Activated naive CD8-positive, alpha-beta T cell treated with anti-CD3 and anti-CD28 coated beads for 36 hours (primary cell): ENCODE measurements around the gene DDX50. TPM values are rescaled to one million over a fixed set of nuclear protein-coding genes. Genes with fewer than 3 reads are reported as not detected.
A peak's percentile ranks its signal among the peaks of the same experiment; 100 is the strongest.
"Not testable (repeated sequence)": the region's sequence is repeated elsewhere in the genome, so short reads cannot be mapped to it uniquely, and the experiment has no call there.

Source experiments
- DNase-seq: peaks from one replicate; pipeline ENCODE4 v3.0.0; 2021
- H3K27ac Mint-ChIP-seq: one replicate; pipeline ENCODE4 v1.8.0; 2022; ENCODE audit warnings: mild to moderate bottlenecking, moderate library complexity, mixed read lengths
- H3K27me3 Mint-ChIP-seq: one replicate; pipeline ENCODE4 v1.8.0; 2022; ENCODE audit warnings: mild to moderate bottlenecking, mixed read lengths
- H3K36me3 Mint-ChIP-seq: one replicate; pipeline ENCODE4 v1.8.0; 2021; ENCODE audit warnings: mild to moderate bottlenecking, mixed read lengths
- H3K4me1 Mint-ChIP-seq: one replicate; pipeline ENCODE4 v1.8.0; 2021; ENCODE audit warnings: mixed read lengths
- H3K4me3 Mint-ChIP-seq: one replicate; pipeline ENCODE4 v1.8.0; 2022; ENCODE audit warnings: mild to moderate bottlenecking, moderate library complexity, mixed read lengths
- H3K9me3 Mint-ChIP-seq: one replicate; pipeline ENCODE4 v1.8.0; 2022; ENCODE audit warnings: mixed read lengths
- total RNA-seq, 2 experiments: library from RNA; stranded (reverse); gene quantifications; one replicate each; pipeline ENCODE4 v1.2.3, GENCODE V29; 2021

DDX50 gene
- total RNA-seq, 2 experiments from 2014 or later, result 74.1 to 79.1 TPM

GRCh38 chr10:68879628-68880027 is 21.5 kb upstream of the DDX50 start:
- Mint-ChIP-seq H3K27ac (no peak overlapping the region), H3K27me3 (no peaks in the 10 kb centered on the region), H3K4me1 (no peaks in the 10 kb centered on the region), H3K4me3 (no peak overlapping the region), H3K9me3 (no peaks in the 10 kb centered on the region), H3K36me3 (no peaks in the 10 kb centered on the region)
- DNase-seq, result no peak

- Mint-ChIP-seq H3K36me3 (no peaks in the 10 kb centered on the region), H3K27ac (no peak overlapping the region), H3K9me3 (no peaks in the 10 kb centered on the region), H3K4me3 (no peak overlapping the region), H3K27me3 (no peaks in the 10 kb centered on the region), H3K4me1 (no peaks in the 10 kb centered on the region)
- no peak for DNase-seq
Observed at GRCh38 chr10:68880181-68880580, 20.9 kb upstream of the DDX50 start.

- H3K27ac Mint-ChIP-seq, result no peak overlapping the region
- DNase-seq, result no peak
- peaks cover 4% of the 10 kb centered on the region for H3K27me3 Mint-ChIP-seq
- no peaks in the 10 kb centered on the region for H3K9me3 Mint-ChIP-seq
- H3K4me1 Mint-ChIP-seq, result peaks cover 3% of the 10 kb centered on the region
- H3K4me3 Mint-ChIP-seq, result no peak overlapping the region
- H3K36me3 Mint-ChIP-seq, result no peaks in the 10 kb centered on the region
Observed at GRCh38 chr10:68895041-68895440, 6.1 kb upstream of the DDX50 start.

- H3K4me3 Mint-ChIP-seq, result no peak overlapping the region
- H3K27me3 Mint-ChIP-seq, result peaks cover 4% of the 10 kb centered on the region
- DNase-seq, result peak; percentile 23
- peaks cover 10% of the 10 kb centered on the region for H3K4me1 Mint-ChIP-seq
- peaks cover 7% of the 10 kb centered on the region for H3K36me3 Mint-ChIP-seq
- no peak overlapping the region for H3K27ac Mint-ChIP-seq
- no peaks in the 10 kb centered on the region for H3K9me3 Mint-ChIP-seq
Observed at GRCh38 chr10:68897336-68897741, 3.8 kb upstream of the DDX50 start.

GRCh38 chr10:68899186-68899745 is 1.8 kb upstream of the DDX50 start:
- peaks cover 22% of the 10 kb centered on the region for H3K4me1 Mint-ChIP-seq
- no peak for DNase-seq
- H3K9me3 Mint-ChIP-seq, result no peaks in the 10 kb centered on the region
- no peak overlapping the region for H3K4me3 Mint-ChIP-seq
- peaks cover 4% of the 10 kb centered on the region for H3K27me3 Mint-ChIP-seq
- no peak overlapping the region for H3K27ac Mint-ChIP-seq
- H3K36me3 Mint-ChIP-seq, result peaks cover 20% of the 10 kb centered on the region

GRCh38 chr10:68900427-68901104 is 549 bp upstream of the DDX50 start:
- peaks cover 25% of the 10 kb centered on the region for H3K36me3 Mint-ChIP-seq
- peak overlapping the region; percentile 99 for H3K27ac Mint-ChIP-seq
- no peaks in the 10 kb centered on the region for H3K9me3 Mint-ChIP-seq
- peak; percentile 78 for DNase-seq
- peaks cover 4% of the 10 kb centered on the region for H3K27me3 Mint-ChIP-seq
- peak overlapping the region; percentile 89 for H3K4me3 Mint-ChIP-seq
- peaks cover 35% of the 10 kb centered on the region for H3K4me1 Mint-ChIP-seq

GRCh38 chr10:68902382-68902781 is 1.3 kb downstream of the DDX50 start:
- H3K27me3 Mint-ChIP-seq, result peaks cover 4% of the 10 kb centered on the region
- H3K4me1 Mint-ChIP-seq, result peaks cover 46% of the 10 kb centered on the region
- H3K9me3 Mint-ChIP-seq, result no peaks in the 10 kb centered on the region
- peak overlapping the region; percentile 30 for H3K27ac Mint-ChIP-seq
- H3K36me3 Mint-ChIP-seq, result peaks cover 36% of the 10 kb centered on the region
- DNase-seq, result no peak
- peak overlapping the region; percentile 89 for H3K4me3 Mint-ChIP-seq

- no peak for DNase-seq
- H3K27ac Mint-ChIP-seq, result no peak overlapping the region
- peaks cover 21% of the 10 kb centered on the region for H3K36me3 Mint-ChIP-seq
- H3K27me3 Mint-ChIP-seq, result no peaks in the 10 kb centered on the region
- H3K4me3 Mint-ChIP-seq, result no peak overlapping the region
- H3K4me1 Mint-ChIP-seq, result peaks cover 6% of the 10 kb centered on the region
- no peaks in the 10 kb centered on the region for H3K9me3 Mint-ChIP-seq
Observed at GRCh38 chr10:68924593-68924992, 23.5 kb downstream of the DDX50 start.

- H3K27ac Mint-ChIP-seq, result no peak overlapping the region
Observed at GRCh38 chr10:68925489-68925888, 24.4 kb downstream of the DDX50 start.

GRCh38 chr10:68929157-68929556 is 28.0 kb downstream of the DDX50 start:
- peaks cover 28% of the 10 kb centered on the region for H3K36me3 Mint-ChIP-seq
- peaks cover 11% of the 10 kb centered on the region for H3K4me1 Mint-ChIP-seq
- not testable (repeated sequence) for DNase-seq, H3K27me3 Mint-ChIP-seq, H3K4me3 Mint-ChIP-seq, H3K27ac Mint-ChIP-seq, H3K9me3 Mint-ChIP-seq

More at GRCh38 chr10:68925489-68925888, 24.4 kb downstream of the DDX50 start:
- Mint-ChIP-seq H3K36me3 (peaks cover 24% of the 10 kb centered on the region), H3K9me3 (no peaks in the 10 kb centered on the region), H3K4me3 (no peak overlapping the region), H3K4me1 (peaks cover 6% of the 10 kb centered on the region), H3K27me3 (no peaks in the 10 kb centered on the region)
- no peak for DNase-seq

GRCh38 chr10:68929888-68930287 is 28.8 kb downstream of the DDX50 start:
- H3K27me3 Mint-ChIP-seq, H3K4me1 Mint-ChIP-seq, H3K27ac Mint-ChIP-seq, H3K4me3 Mint-ChIP-seq, DNase-seq, H3K9me3 Mint-ChIP-seq: not testable (repeated sequence)
- peaks cover 23% of the 10 kb centered on the region for H3K36me3 Mint-ChIP-seq

- not testable (repeated sequence) for H3K9me3 Mint-ChIP-seq, H3K27ac Mint-ChIP-seq, H3K27me3 Mint-ChIP-seq, H3K4me3 Mint-ChIP-seq, DNase-seq
- Mint-ChIP-seq H3K36me3 (peaks cover 21% of the 10 kb centered on the region), H3K4me1 (peaks cover 15% of the 10 kb centered on the region)
Observed at GRCh38 chr10:68932860-68933259, 31.7 kb downstream of the DDX50 start.

GRCh38 chr10:68934994-68935393 is 33.9 kb downstream of the DDX50 start:
- Mint-ChIP-seq H3K27ac (peak overlapping the region; percentile 38), H3K36me3 (peaks cover 26% of the 10 kb centered on the region), H3K4me3 (no peak overlapping the region), H3K27me3 (no peaks in the 10 kb centered on the region), H3K4me1 (peaks cover 20% of the 10 kb centered on the region), H3K9me3 (no peaks in the 10 kb centered on the region)
- no peak for DNase-seq

- Mint-ChIP-seq H3K4me1 (peaks cover 16% of the 10 kb centered on the region), H3K9me3 (no peaks in the 10 kb centered on the region), H3K4me3 (no peak overlapping the region), H3K36me3 (peaks cover 14% of the 10 kb centered on the region), H3K27ac (no peak overlapping the region), H3K27me3 (no peaks in the 10 kb centered on the region)
- DNase-seq, result no peak
Observed at GRCh38 chr10:68938117-68938516, 37.0 kb downstream of the DDX50 start.

- no peaks in the 10 kb centered on the region for H3K27me3 Mint-ChIP-seq
- no peak for DNase-seq
- H3K36me3 Mint-ChIP-seq, result peaks cover 13% of the 10 kb centered on the region
- no peak overlapping the region for H3K4me3 Mint-ChIP-seq
- no peaks in the 10 kb centered on the region for H3K9me3 Mint-ChIP-seq
- no peak overlapping the region for H3K27ac Mint-ChIP-seq
- peaks cover 16% of the 10 kb centered on the region for H3K4me1 Mint-ChIP-seq
Observed at GRCh38 chr10:68938884-68939283, 37.8 kb downstream of the DDX50 start.

GRCh38 chr10:68940917-68941316 is 39.8 kb downstream of the DDX50 start:
- not testable (repeated sequence) for DNase-seq, H3K4me3 Mint-ChIP-seq, H3K27ac Mint-ChIP-seq, H3K4me1 Mint-ChIP-seq, H3K27me3 Mint-ChIP-seq, H3K9me3 Mint-ChIP-seq
- H3K36me3 Mint-ChIP-seq, result peaks cover 18% of the 10 kb centered on the region
